Neural crest cell (in vitro differentiated cells): ENCODE measurements around the gene DNAH11. TPM values are rescaled to one million over a fixed set of nuclear protein-coding genes. Genes with fewer than 3 reads are reported as not detected.
"Not testable (repeated sequence)": the region's sequence is repeated elsewhere in the genome, so short reads cannot be mapped to it uniquely, and the experiment has no call there.

Experiments used
- DNase-seq: peaks from one replicate; pipeline ENCODE4 v3.0.0; 2021; ENCODE audit warnings: low read depth, mixed read lengths, low spot score
- H3K27ac Mint-ChIP-seq: one replicate; pipeline ENCODE4 v1.8.0; 2021; ENCODE audit warnings: mild to moderate bottlenecking, mixed read lengths; ENCODE audit not compliant: unreplicated experiment
- H3K27me3 Mint-ChIP-seq: 2 replicates; pipeline ENCODE4 v1.8.0; 2021; ENCODE audit warnings: low read depth, mild to moderate bottlenecking, mixed read lengths
- H3K36me3 Mint-ChIP-seq: 2 replicates; pipeline ENCODE4 v1.8.0; 2021; ENCODE audit warnings: low read depth, mild to moderate bottlenecking, mixed read lengths
- H3K4me1 Mint-ChIP-seq: 2 replicates; pipeline ENCODE4 v1.8.0; 2021; ENCODE audit warnings: mixed read lengths
- H3K4me3 Mint-ChIP-seq: one replicate; pipeline ENCODE4 v1.8.0; 2021; ENCODE audit warnings: mild to moderate bottlenecking, mixed read lengths
- H3K9me3 Mint-ChIP-seq: 2 replicates; pipeline ENCODE4 v1.8.0; 2021; ENCODE audit warnings: mixed read lengths
- total RNA-seq: library from RNA; stranded (reverse); gene quantifications from 2 replicates; pipeline ENCODE4 v1.2.1, GENCODE V29; 2021
- TF ChIP-seq, protein P1 (sequence below): fragments of 200-600 bp; sonication (generic); conservative IDR thresholded peaks from 2 replicates; pipeline ENCODE4 v1.5.0; 2021; ENCODE audit warnings: antibody characterized with exemption, mild to moderate bottlenecking

The DNAH11 gene
- total RNA-seq, 1 donor from 2014 or later = 0.63 TPM

DNA sequence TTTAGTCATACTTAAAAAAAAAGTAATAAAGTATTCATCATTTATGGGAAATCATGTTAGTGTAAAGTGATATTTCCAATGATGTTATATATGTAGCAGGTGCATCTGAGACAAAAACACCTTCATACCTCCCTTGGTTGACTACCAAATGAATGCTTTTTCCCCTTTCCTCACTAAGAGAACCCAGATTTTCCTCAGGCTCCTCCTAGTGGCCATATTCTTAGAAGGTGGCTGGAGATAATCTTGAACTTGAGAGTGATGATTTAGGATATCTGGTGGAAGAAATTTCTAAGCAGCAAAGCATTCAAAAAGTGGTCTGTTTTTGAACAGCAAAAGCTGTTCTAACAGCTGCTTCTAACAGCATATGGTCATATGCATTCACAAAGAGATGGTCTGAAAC is 16.8 kb upstream of the DNAH11 start:
- Mint-ChIP-seq H3K4me3 (no peak overlapping the region), H3K4me1 (no peaks in the 10 kb centered on the region), H3K36me3 (peaks cover 3% of the 10 kb centered on the region), H3K27me3 (peaks cover 5% of the 10 kb centered on the region), H3K27ac (no peak overlapping the region), H3K9me3 (peaks cover 18% of the 10 kb centered on the region)
- DNase-seq = no peak
- TF ChIP-seq, protein P1, sequence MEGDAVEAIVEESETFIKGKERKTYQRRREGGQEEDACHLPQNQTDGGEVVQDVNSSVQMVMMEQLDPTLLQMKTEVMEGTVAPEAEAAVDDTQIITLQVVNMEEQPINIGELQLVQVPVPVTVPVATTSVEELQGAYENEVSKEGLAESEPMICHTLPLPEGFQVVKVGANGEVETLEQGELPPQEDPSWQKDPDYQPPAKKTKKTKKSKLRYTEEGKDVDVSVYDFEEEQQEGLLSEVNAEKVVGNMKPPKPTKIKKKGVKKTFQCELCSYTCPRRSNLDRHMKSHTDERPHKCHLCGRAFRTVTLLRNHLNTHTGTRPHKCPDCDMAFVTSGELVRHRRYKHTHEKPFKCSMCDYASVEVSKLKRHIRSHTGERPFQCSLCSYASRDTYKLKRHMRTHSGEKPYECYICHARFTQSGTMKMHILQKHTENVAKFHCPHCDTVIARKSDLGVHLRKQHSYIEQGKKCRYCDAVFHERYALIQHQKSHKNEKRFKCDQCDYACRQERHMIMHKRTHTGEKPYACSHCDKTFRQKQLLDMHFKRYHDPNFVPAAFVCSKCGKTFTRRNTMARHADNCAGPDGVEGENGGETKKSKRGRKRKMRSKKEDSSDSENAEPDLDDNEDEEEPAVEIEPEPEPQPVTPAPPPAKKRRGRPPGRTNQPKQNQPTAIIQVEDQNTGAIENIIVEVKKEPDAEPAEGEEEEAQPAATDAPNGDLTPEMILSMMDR = peak; percentile 44

DNA sequence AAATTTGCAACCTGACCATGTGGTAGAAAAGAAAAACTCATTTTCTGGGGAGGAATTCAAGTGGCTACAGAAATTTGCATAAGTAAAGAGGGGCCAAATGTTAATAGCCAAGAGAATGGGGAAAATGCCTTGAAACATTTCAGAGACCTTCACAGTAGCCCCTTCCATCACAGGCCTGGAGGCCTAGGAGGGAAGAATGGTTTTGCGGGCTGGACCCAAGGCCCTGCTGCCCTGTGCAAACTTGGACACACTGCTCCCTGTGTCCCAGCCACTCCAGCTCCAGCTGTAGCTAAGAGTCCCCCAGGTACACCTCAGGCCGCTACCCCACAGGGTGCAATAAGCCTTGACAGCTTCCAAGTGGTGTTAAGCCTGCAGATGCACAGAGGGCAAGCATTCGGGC is 16.4 kb upstream of the DNAH11 start:
- TF ChIP-seq, protein P1 = no peak
- peaks cover 3% of the 10 kb centered on the region for H3K36me3 Mint-ChIP-seq
- H3K27me3 Mint-ChIP-seq = peaks cover 5% of the 10 kb centered on the region
- H3K4me3 Mint-ChIP-seq = no peak overlapping the region
- H3K27ac Mint-ChIP-seq = no peak overlapping the region
- H3K9me3 Mint-ChIP-seq = peaks cover 15% of the 10 kb centered on the region
- no peak for DNase-seq
- H3K4me1 Mint-ChIP-seq = no peaks in the 10 kb centered on the region

DNA sequence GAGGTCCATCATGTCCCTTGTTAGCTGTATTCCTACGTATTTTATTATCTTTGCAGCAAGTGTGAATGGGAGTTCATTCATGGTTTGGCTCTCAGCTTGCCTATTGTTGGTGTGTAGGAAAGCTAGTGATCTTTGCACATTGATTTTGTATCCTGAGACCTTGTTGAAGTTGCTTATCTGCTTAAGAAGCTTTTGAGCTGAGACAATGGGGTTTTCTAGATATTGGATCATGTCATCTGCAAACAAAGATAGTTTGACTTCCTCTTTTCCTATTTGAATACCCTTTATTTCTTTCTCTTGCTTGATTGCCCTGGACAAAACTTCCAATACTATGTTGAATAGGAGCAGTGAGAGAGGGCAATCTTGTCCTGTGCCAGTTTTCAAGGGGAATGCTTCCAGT is 10.4 kb upstream of the DNAH11 start:
- H3K27ac Mint-ChIP-seq, H3K4me3 Mint-ChIP-seq, H3K27me3 Mint-ChIP-seq, DNase-seq, H3K4me1 Mint-ChIP-seq, H3K36me3 Mint-ChIP-seq: not testable (repeated sequence)
- peaks cover 20% of the 10 kb centered on the region for H3K9me3 Mint-ChIP-seq

DNA sequence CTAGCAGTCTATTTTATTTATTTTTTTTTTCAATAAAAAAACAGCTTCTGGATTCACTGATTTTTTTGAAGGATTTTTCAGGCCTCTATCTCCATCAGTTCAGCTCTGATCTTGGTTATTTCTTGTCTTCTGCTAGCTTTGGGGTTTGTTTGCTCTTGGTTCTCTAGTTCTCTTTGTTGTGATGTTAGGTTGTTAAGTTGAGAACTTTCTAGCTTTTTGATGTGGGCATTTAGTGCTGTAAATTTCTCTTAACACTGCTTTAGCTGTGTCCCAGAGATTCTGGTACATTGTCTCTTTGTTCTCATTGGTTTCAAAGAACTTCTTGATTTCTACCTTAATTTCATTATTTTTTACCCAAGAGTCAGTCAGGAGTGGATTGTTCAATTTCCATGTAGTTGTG is 9.2 kb upstream of the DNAH11 start:
- H3K9me3 Mint-ChIP-seq = peaks cover 18% of the 10 kb centered on the region
- H3K36me3 Mint-ChIP-seq, DNase-seq, H3K27me3 Mint-ChIP-seq, H3K4me3 Mint-ChIP-seq, H3K27ac Mint-ChIP-seq, H3K4me1 Mint-ChIP-seq: not testable (repeated sequence)

DNA sequence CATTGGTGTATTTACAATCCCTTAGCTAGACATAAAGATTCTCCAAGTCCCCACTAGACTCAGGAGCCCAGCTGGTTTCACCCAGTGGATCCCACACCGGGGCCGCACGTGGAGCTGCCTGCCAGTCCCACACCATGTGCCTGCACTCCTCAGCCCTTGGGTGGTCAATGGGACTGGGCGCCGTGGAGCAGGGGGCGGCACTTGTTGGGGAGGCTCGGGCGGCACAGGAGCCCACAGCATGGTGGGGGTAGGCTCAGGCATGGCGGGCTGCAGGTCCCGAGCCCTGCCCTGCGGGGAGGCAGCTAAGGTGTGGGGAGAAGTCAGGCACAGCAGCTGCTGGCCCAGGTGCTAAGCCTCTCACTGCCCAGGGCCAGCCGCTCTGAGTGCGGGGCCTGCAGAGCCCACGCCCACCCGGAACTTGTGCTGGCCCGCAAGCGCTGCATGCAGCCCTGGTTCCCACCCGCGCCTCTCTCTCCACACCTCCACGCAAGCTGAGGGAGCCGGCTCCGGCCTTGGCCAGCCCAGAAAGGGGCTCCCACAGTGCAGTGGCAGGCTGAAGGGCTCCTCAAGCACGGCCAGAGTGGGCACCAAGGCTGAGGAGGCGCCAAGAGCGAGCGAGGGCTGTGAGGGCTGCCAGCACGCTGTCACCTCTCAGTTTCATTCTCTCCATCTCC is 6.3 kb upstream of the DNAH11 start:
- H3K27ac Mint-ChIP-seq, H3K36me3 Mint-ChIP-seq, H3K4me1 Mint-ChIP-seq, DNase-seq, H3K4me3 Mint-ChIP-seq: not testable (repeated sequence)
- H3K9me3 Mint-ChIP-seq = peaks cover 12% of the 10 kb centered on the region
- H3K27me3 Mint-ChIP-seq = peaks cover 27% of the 10 kb centered on the region

DNA sequence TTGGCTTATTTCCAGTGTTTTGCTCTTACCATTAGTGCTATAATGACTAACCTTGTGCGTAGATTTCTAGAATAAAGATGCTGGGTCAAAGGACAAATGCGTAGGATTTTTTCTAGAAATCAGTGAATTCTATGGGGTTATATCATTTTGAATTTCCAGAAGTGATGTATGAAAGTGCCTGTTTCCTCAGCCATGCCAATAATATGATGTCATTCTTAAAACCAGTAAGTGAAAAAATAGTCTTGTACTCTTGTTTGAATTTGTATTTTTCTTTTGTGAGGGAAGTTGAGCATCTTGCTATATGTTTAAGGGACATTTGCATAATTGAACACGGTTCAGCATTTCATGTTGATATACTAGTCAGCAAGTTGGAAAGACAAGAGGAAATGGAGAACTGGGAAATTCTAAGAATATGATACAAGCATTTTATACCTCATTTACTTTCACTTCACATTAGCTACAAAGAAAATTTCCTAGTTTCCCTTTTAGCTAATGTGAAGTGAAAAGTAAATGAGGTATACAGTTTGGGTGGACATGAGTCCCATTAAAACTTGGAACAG is 3.8 kb upstream of the DNAH11 start:
- Mint-ChIP-seq H3K27ac (no peak overlapping the region), H3K4me1 (peaks cover 3% of the 10 kb centered on the region), H3K4me3 (no peak overlapping the region), H3K27me3 (peaks cover 47% of the 10 kb centered on the region), H3K9me3 (peaks cover 3% of the 10 kb centered on the region), H3K36me3 (no peaks in the 10 kb centered on the region)
- TF ChIP-seq, protein P1 = no peak
- DNase-seq = no peak

DNA sequence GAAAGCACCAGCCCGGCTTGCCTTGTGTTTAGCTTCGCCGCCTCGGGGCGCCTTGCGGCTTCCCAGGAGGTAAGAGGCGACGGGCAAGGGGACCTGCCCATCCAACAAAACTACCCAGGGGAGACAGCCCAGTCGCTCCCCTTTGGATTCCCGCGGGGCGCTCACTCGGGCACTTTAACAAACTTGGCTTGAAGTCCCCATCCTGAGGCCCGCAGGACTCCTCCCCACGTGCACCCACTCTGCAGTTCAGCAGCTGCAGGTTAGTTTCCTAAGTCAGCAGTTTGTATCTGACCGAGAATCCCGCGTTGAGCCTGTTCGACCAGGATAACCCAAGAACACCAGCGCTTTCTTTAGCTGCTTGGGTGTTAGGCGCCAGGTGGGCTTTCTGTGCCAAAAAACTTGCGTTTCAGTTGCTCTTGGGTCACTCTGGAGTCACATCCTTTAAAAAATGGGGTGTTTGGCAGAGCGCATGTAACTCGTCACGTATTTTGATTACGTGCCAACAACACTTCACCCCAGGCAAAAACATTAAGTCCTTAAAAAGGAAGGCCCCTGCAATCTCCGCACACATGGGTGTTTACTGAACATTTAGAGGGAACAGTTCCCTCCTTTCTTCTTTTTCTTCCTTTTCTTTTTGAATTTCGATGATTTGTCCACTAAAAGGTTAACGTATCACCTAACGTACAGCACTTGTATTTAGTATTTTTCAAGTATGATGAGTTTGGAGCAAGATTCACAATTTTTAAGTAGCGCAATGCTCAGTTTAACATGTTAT is 876 bp downstream of the DNAH11 start:
- Mint-ChIP-seq H3K4me3 (peak overlapping the region; percentile 85), H3K36me3 (no peaks in the 10 kb centered on the region), H3K9me3 (no peaks in the 10 kb centered on the region), H3K27ac (no peak overlapping the region), H3K27me3 (peaks cover 80% of the 10 kb centered on the region), H3K4me1 (peaks cover 5% of the 10 kb centered on the region)
- DNase-seq = no peak
- TF ChIP-seq, protein P1 = no peak
